ENCODE measurements around the gene CFAP43.

Gene CFAP43

GRCh38 chr10:104268405-104268712 lies 36.2 kb upstream of the CFAP43 start:
- TF ChIP-seq, protein P1, sequence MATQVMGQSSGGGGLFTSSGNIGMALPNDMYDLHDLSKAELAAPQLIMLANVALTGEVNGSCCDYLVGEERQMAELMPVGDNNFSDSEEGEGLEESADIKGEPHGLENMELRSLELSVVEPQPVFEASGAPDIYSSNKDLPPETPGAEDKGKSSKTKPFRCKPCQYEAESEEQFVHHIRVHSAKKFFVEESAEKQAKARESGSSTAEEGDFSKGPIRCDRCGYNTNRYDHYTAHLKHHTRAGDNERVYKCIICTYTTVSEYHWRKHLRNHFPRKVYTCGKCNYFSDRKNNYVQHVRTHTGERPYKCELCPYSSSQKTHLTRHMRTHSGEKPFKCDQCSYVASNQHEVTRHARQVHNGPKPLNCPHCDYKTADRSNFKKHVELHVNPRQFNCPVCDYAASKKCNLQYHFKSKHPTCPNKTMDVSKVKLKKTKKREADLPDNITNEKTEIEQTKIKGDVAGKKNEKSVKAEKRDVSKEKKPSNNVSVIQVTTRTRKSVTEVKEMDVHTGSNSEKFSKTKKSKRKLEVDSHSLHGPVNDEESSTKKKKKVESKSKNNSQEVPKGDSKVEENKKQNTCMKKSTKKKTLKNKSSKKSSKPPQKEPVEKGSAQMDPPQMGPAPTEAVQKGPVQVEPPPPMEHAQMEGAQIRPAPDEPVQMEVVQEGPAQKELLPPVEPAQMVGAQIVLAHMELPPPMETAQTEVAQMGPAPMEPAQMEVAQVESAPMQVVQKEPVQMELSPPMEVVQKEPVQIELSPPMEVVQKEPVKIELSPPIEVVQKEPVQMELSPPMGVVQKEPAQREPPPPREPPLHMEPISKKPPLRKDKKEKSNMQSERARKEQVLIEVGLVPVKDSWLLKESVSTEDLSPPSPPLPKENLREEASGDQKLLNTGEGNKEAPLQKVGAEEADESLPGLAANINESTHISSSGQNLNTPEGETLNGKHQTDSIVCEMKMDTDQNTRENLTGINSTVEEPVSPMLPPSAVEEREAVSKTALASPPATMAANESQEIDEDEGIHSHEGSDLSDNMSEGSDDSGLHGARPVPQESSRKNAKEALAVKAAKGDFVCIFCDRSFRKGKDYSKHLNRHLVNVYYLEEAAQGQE (IDR thresholded peaks at IDR 0.05; ENCODE audit: insufficient read depth in 1 of 2, low read depth in 2 of 2, low read length in 2 of 2), result no peak
- TF ChIP-seq POLR2AphosphoS5 (IDR thresholded peaks at IDR 0.05; ENCODE audit: low read depth, low read length) (no peak), FOXP2 (optimal IDR thresholded peaks at IDR 0.05; ENCODE audit: borderline replicate concordance, extremely low read depth, extremely low read length, insufficient read depth) (no peak), SIN3A (IDR thresholded peaks at IDR 0.05; ENCODE audit: borderline replicate concordance, insufficient read depth, low read length) (no peak), TAF1 (IDR thresholded peaks at IDR 0.05; ENCODE audit: borderline replicate concordance, insufficient read depth, low read length) (no peak)

- TF ChIP-seq FOXP2 (optimal IDR thresholded peaks at IDR 0.05; ENCODE audit: borderline replicate concordance, extremely low read depth, extremely low read length, insufficient read depth), result no peak
- no peak for TF ChIP-seq POLR2AphosphoS5 (IDR thresholded peaks at IDR 0.05; ENCODE audit: low read depth, low read length)
- TF ChIP-seq, protein P1 (IDR thresholded peaks at IDR 0.05; ENCODE audit: insufficient read depth in 1 of 2, low read depth in 2 of 2, low read length in 2 of 2), result no peak
- no peak for TF ChIP-seq TAF1 (IDR thresholded peaks at IDR 0.05; ENCODE audit: borderline replicate concordance, insufficient read depth, low read length)
- no peak for TF ChIP-seq SIN3A (IDR thresholded peaks at IDR 0.05; ENCODE audit: borderline replicate concordance, insufficient read depth, low read length)
Observed at GRCh38 chr10:104267721-104268404, 35.7 kb upstream of the CFAP43 start.

DNA sequence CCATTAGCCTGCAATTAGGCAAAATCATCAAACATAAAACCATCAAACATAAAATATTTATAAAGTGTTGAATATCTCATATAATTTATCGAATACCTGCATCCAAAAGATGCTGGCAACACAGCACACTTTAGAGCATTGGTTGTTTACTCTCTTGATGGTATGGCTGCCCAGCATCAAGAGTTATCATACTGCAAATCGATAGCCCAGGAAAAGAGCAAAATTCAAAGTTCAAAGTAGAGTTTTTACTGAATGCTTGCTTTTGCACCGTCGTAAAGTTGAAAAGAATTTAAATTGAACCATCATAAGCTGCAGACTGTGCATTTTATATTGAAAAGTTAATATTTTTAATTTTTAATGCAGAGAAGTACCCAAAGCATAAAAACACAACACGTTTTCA lies 32.6 kb upstream of the CFAP43 start:
- TF ChIP-seq, protein P1 (IDR thresholded peaks at IDR 0.05; ENCODE audit: insufficient read depth in 1 of 2, low read depth in 2 of 2, low read length in 2 of 2), result no peak
- no peak for TF ChIP-seq SIN3A (IDR thresholded peaks at IDR 0.05; ENCODE audit: borderline replicate concordance, insufficient read depth, low read length)
- no peak for TF ChIP-seq FOXP2 (optimal IDR thresholded peaks at IDR 0.05; ENCODE audit: borderline replicate concordance, extremely low read depth, extremely low read length, insufficient read depth)
- TF ChIP-seq TAF1 (IDR thresholded peaks at IDR 0.05; ENCODE audit: borderline replicate concordance, insufficient read depth, low read length), result no peak
- TF ChIP-seq POLR2AphosphoS5 (IDR thresholded peaks at IDR 0.05; ENCODE audit: low read depth, low read length), result no peak

DNA sequence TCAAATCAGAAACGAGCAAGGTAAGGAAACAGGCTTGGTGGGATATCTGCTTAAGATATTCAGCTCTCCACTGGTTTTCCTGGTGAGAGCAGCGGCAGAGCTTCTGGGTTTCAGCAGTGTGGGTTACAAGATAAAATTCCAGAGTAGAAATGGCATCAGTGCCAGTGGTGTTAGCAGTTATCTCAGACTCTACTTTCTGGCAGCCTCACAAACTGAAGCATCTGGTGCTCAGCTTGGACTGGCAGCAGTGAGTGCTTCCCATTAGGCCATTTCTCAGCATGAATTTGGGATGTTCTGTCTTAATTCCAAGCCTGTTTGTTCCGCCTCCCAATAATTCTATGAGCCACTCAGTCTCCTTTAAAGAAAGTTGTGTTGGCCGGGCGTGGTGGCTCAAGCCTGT lies 29.9 kb upstream of the CFAP43 start:
- TF ChIP-seq, protein P1 (IDR thresholded peaks at IDR 0.05; ENCODE audit: insufficient read depth in 1 of 2, low read depth in 2 of 2, low read length in 2 of 2), result no peak
- no peak for TF ChIP-seq POLR2AphosphoS5 (IDR thresholded peaks at IDR 0.05; ENCODE audit: low read depth, low read length)
- no peak for TF ChIP-seq FOXP2 (optimal IDR thresholded peaks at IDR 0.05; ENCODE audit: borderline replicate concordance, extremely low read depth, extremely low read length, insufficient read depth)
- TF ChIP-seq SIN3A (IDR thresholded peaks at IDR 0.05; ENCODE audit: borderline replicate concordance, insufficient read depth, low read length), result no peak
- TF ChIP-seq TAF1 (IDR thresholded peaks at IDR 0.05; ENCODE audit: borderline replicate concordance, insufficient read depth, low read length), result no peak

DNA sequence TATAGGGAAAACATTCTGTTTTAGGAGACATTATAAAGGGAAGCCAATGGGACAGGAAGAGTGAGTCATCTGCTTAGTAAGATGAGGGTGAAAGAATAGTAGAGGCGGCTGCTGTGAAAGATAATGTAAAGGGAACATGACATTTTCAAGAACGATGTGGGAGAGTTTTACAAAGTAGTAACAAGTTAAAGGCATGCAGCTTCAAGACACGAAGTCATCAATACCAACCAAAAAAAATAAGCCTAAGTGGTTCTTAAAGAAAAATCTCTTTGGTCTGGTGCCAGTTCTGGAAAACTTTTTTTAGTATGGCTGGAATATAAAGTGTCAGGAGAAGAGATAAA lies 28.6 kb upstream of the CFAP43 start:
- TF ChIP-seq POLR2AphosphoS5 (IDR thresholded peaks at IDR 0.05; ENCODE audit: low read depth, low read length) (no peak), FOXP2 (optimal IDR thresholded peaks at IDR 0.05; ENCODE audit: borderline replicate concordance, extremely low read depth, extremely low read length, insufficient read depth) (no peak), SIN3A (IDR thresholded peaks at IDR 0.05; ENCODE audit: borderline replicate concordance, insufficient read depth, low read length) (no peak), TAF1 (IDR thresholded peaks at IDR 0.05; ENCODE audit: borderline replicate concordance, insufficient read depth, low read length) (no peak)
- TF ChIP-seq, protein P1 (IDR thresholded peaks at IDR 0.05; ENCODE audit: insufficient read depth in 1 of 2, low read depth in 2 of 2, low read length in 2 of 2), result no peak

Measured in PFSK-1 (cell line).